Measurements from ENCODE around the gene EXPH5.
A peak's percentile ranks its signal among the peaks of the same experiment; 100 is the strongest.

EXPH5 gene

GRCh38 chr11:108498816-108499408 lies 94.7 kb downstream of the EXPH5 start:
- no peaks in the 10 kb centered on the region for H3K9me3 ChIP-seq (ENCODE audit: control insufficient read depth, insufficient read depth, low read length)
- peak overlapping the region; percentile 81 for H3K9ac ChIP-seq (ENCODE audit: low read depth, low read length)
- H3K36me3 ChIP-seq (ENCODE audit: insufficient read depth, low read length), result no peaks in the 10 kb centered on the region
- H3K4me1 ChIP-seq (ENCODE audit: insufficient read depth, low read length), result peaks cover 7% of the 10 kb centered on the region

- no peaks in the 10 kb centered on the region for H3K9me3 ChIP-seq (ENCODE audit: control insufficient read depth, insufficient read depth, low read length)
- H3K4me1 ChIP-seq (ENCODE audit: insufficient read depth, low read length), result peaks cover 7% of the 10 kb centered on the region
- no peaks in the 10 kb centered on the region for H3K36me3 ChIP-seq (ENCODE audit: insufficient read depth, low read length)
- peak within 1 kb of the TSS; percentile 81 for H3K9ac ChIP-seq (ENCODE audit: low read depth, low read length)
These were observed 95.3 kb downstream of the EXPH5 start, which contains the start of gene POGLUT3 for GRCh38 chr11:108498046-108498815. Gene POGLUT3, minus strand, starts transcription at chr11:108498384. Its CDS starts 18 bp downstream, at chr11:108498366.

DNA sequence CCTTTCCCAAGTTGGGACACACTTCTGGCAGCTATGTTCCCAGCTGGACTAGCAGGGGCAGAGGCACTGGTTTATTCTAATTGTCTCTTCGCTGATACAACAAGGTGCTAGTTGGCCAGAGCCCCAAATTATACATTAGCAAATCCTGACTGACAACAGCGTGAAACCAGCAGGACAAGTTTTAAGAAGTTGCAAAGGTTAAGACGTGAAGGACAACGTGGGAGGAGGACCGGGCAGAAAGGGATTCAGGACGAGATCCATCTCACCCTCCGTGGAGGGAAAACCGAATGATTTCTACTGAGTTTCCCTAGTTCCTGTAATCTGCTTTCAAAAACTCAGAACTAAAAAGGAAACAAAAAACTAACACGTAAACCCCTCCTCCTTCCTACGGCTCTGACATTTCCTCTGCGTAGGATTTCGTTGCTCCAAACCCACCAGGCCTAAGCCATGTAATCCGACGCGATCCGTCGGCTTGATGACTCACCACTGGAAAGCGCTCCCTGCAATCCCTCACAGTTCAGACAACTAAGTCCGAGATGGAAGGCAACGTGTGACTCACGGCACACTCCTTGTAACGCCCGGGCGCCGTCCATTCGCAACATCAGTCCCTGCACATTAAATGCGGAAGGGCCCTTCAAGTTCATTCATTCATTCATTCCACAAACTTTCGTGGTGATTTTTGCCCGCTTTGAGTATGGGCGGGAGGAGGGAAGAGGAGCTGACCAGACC lies 96.1 kb downstream of the EXPH5 start:
- H3K9ac ChIP-seq (ENCODE audit: low read depth, low read length), result peak overlapping the region; percentile 81
- H3K4me1 ChIP-seq (ENCODE audit: insufficient read depth, low read length), result peaks cover 7% of the 10 kb centered on the region
- H3K9me3 ChIP-seq (ENCODE audit: control insufficient read depth, insufficient read depth, low read length), result no peaks in the 10 kb centered on the region
- H3K36me3 ChIP-seq (ENCODE audit: insufficient read depth, low read length), result no peaks in the 10 kb centered on the region

DNA sequence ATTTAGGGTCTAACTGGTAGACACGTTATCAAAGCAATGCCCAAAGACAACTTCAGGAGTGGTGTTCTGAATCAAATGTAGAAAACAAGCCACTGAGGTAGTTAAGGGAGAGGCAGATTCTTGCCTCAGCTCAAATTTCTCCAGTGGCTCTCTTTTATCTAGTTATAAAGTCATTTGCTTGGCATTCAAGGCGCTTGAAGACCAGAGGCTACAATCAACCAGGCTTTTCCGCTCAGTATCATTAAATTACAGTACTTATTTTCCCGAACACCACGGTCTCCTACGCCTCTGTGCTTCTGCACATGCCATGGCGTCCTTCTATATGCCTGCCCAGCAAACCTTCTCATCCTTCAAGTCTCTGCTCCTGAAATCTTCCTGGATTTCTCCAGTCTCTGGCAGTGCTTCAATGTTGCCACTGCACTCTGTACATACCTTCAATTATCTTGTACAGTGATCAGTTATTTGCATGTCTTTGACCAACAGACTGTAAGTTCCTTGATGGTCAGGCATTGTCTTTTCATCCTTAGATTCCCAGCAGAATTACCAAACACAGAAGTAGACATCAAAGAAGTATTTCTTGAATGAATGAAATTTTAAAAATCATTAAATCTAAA lies 96.8 kb downstream of the EXPH5 start:
- H3K4me1 ChIP-seq (ENCODE audit: insufficient read depth, low read length), result peaks cover 7% of the 10 kb centered on the region
- H3K9me3 ChIP-seq (ENCODE audit: control insufficient read depth, insufficient read depth, low read length), result no peaks in the 10 kb centered on the region
- no peaks in the 10 kb centered on the region for H3K36me3 ChIP-seq (ENCODE audit: insufficient read depth, low read length)
- H3K9ac ChIP-seq (ENCODE audit: low read depth, low read length), result peak overlapping the region; percentile 81; the same call in 1 of the 2 replicates

- Histone ChIP-seq H3K9ac (ENCODE audit: low read depth, low read length) (no peak overlapping the region), H3K4me1 (ENCODE audit: insufficient read depth, low read length) (peaks cover 7% of the 10 kb centered on the region), H3K9me3 (ENCODE audit: control insufficient read depth, insufficient read depth, low read length) (no peaks in the 10 kb centered on the region), H3K36me3 (ENCODE audit: insufficient read depth, low read length) (no peaks in the 10 kb centered on the region)
These were observed 98.2 kb downstream of the EXPH5 start for GRCh38 chr11:108495326-108495725.

DNA sequence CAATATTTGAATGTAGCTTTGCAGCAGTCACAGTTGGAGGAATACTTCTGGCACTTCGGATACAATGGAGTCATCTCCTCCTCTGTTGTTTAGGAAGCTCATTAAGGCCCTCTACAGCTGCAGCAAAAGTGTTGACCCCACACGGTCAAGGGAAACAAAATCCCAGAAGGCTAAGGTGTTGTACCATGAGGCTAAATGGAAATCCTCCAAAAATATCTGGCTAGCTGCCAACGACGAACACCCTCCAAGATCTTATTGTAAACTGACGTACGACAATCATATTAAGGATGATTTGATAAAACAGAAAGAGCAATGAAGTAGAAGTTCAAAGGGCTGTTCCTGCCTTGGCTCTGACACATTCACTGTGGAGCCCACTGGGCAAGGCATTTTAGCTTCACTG lies 99.4 kb downstream of the EXPH5 start:
- no peaks in the 10 kb centered on the region for H3K9me3 ChIP-seq (ENCODE audit: control insufficient read depth, insufficient read depth, low read length)
- H3K9ac ChIP-seq (ENCODE audit: low read depth, low read length), result no peak overlapping the region
- peaks cover 7% of the 10 kb centered on the region for H3K4me1 ChIP-seq (ENCODE audit: insufficient read depth, low read length)
- no peaks in the 10 kb centered on the region for H3K36me3 ChIP-seq (ENCODE audit: insufficient read depth, low read length)

DNA sequence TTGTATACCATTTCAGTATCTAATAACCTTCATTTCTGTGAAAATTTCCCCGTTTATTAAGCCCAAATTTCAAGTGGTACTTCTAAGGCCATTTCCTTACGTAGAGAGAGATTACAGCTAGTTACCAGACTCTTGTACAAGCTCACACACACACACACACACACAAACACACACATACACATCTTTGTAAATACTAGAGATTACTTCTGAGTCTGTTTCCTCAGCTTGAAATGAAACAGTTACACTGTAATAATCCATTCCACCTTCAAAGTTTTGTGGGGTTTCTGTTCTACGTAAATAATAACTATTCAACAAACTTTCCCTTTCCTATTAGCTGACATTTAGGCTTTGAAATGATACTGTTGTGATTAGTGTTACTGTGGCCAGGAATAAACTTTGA lies 101.6 kb downstream of the EXPH5 start:
- peaks cover 4% of the 10 kb centered on the region for H3K4me1 ChIP-seq (ENCODE audit: insufficient read depth, low read length)
- H3K36me3 ChIP-seq (ENCODE audit: insufficient read depth, low read length), result no peaks in the 10 kb centered on the region
- H3K9me3 ChIP-seq (ENCODE audit: control insufficient read depth, insufficient read depth, low read length), result no peaks in the 10 kb centered on the region
- H3K9ac ChIP-seq (ENCODE audit: low read depth, low read length), result no peak overlapping the region

GRCh38 chr11:108486828-108487227 lies 106.7 kb downstream of the EXPH5 start:
- peaks cover 3% of the 10 kb centered on the region for H3K36me3 ChIP-seq (ENCODE audit: insufficient read depth, low read length)
- H3K4me1 ChIP-seq (ENCODE audit: insufficient read depth, low read length), result no peaks in the 10 kb centered on the region
- H3K9ac ChIP-seq (ENCODE audit: low read depth, low read length), result no peak overlapping the region
- no peaks in the 10 kb centered on the region for H3K9me3 ChIP-seq (ENCODE audit: control insufficient read depth, insufficient read depth, low read length)

DNA sequence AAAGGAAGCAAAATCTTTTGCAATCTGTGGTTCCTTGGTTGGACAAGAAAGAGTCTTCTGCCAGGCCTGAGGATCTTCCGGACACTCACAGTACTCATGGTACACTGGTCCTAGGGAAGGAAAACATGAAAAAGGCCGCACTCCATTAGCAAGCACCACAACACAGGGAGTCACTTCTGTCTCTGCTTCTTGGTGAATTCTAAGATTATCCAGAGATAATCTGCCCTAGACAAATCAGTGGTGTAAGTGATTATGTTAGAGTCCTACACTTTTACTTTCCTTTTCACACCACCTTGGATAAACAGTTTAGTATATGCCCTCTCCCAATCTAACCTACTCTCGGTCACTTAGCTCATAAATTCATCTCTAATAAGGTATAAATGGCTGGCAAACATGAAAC lies 107.2 kb downstream of the EXPH5 start:
- no peaks in the 10 kb centered on the region for H3K9me3 ChIP-seq (ENCODE audit: control insufficient read depth, insufficient read depth, low read length)
- peaks cover 3% of the 10 kb centered on the region for H3K36me3 ChIP-seq (ENCODE audit: insufficient read depth, low read length)
- H3K4me1 ChIP-seq (ENCODE audit: insufficient read depth, low read length), result no peaks in the 10 kb centered on the region
- no peak overlapping the region for H3K9ac ChIP-seq (ENCODE audit: low read depth, low read length)

- H3K4me1 ChIP-seq (ENCODE audit: insufficient read depth, low read length), result no peaks in the 10 kb centered on the region
- H3K9ac ChIP-seq (ENCODE audit: low read depth, low read length), result no peak overlapping the region
- no peaks in the 10 kb centered on the region for H3K9me3 ChIP-seq (ENCODE audit: control insufficient read depth, insufficient read depth, low read length)
- H3K36me3 ChIP-seq (ENCODE audit: insufficient read depth, low read length), result peaks cover 3% of the 10 kb centered on the region
These were observed 110.4 kb downstream of the EXPH5 start for GRCh38 chr11:108483163-108483562.

DNA sequence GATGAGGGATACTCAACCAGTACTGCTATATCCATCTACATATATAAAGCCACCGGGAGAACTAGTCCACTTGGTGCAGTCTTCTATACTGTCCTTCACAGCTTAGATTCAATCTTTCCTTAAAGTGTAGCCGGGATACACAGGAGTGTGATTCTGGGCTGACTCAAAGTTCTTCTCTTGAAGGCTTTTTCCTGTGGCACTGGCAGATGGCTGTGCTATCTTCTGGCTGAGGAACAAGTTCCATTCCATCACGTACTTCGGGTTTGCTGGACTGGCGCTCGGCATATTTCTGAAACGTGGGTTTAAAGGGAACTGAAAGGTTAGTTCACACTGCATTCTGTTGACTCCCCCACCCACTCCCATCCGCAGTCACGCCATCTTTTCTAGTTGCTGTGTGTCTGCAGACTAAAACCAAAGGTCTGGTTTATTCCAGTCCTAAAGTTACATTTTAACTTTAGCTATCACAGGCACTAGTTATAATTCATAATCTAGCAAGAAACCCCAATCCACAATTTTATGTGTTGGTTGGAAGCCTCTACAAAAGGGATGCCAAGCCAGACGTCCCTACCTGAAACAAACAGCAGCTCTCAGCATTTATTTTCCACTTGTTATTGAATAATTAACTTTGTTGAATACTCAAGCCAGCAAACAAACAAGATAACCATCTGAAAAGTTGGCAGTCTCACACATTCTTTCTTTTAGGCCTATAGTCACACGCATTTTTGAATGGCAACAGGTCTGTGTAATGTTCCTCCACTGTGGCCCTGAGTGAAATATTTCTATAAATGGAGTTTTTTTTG lies 118.7 kb downstream of the EXPH5 start:
- Histone ChIP-seq H3K9me3 (ENCODE audit: control insufficient read depth, insufficient read depth, low read length) (no peaks in the 10 kb centered on the region), H3K36me3 (ENCODE audit: insufficient read depth, low read length) (no peaks in the 10 kb centered on the region), H3K4me1 (ENCODE audit: insufficient read depth, low read length) (no peaks in the 10 kb centered on the region), H3K9ac (ENCODE audit: low read depth, low read length) (no peak overlapping the region)

DNA sequence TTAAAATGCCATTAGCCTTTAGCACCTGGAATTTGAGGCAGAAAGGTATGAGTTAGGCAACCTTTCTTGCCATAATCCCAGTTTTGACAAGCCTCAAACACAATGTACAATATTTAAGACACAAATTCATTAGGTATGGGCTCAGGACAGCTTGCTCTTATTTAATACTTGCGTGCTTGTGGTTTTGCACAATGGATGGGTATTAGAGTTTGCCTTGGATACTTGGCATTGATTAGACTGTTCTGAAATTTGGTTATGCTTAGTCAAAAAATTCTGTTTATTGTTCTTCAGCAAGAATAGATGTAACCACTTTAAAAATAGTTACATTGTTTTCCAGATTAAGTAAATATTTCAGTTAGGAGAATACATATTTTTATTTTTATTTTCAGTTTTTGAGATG lies 120.9 kb downstream of the EXPH5 start:
- Histone ChIP-seq H3K9ac (ENCODE audit: low read depth, low read length) (no peak overlapping the region), H3K36me3 (ENCODE audit: insufficient read depth, low read length) (no peaks in the 10 kb centered on the region), H3K9me3 (ENCODE audit: control insufficient read depth, insufficient read depth, low read length) (no peaks in the 10 kb centered on the region), H3K4me1 (ENCODE audit: insufficient read depth, low read length) (no peaks in the 10 kb centered on the region)

DNA sequence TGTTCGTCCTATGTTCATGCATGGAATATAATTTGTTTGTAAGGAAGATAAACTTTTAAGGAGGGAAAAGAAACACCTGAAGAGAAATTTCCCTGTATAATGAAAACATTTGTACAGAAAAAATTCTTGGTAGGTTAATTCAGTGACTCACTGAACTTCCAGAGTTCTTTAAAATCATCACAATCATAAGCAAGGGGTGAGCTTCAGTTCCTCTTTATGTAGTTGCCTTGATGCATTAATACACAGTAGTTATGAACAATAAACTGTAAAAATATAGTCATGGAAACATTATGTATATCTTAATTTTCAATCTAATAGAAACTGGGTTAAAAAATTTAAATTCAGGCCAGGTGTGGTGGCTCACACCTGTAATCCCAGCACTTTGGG lies 125.1 kb downstream of the EXPH5 start:
- no peaks in the 10 kb centered on the region for H3K9me3 ChIP-seq (ENCODE audit: control insufficient read depth, insufficient read depth, low read length)
- no peaks in the 10 kb centered on the region for H3K36me3 ChIP-seq (ENCODE audit: insufficient read depth, low read length)
- H3K9ac ChIP-seq (ENCODE audit: low read depth, low read length), result no peak overlapping the region
- H3K4me1 ChIP-seq (ENCODE audit: insufficient read depth, low read length), result no peaks in the 10 kb centered on the region
